Camera-type eye (tissue), 1 donor: ENCODE measurements around the gene USF2. TPM values are rescaled to one million over a fixed set of nuclear protein-coding genes. Genes with fewer than 3 reads are reported as not detected.

Experiments used
- total RNA-seq: library from RNA; depleted of rRNA; stranded (reverse); fragments of >200 nt; gene quantifications from one replicate; pipeline ENCODE4 v1.2.3, GENCODE V29; 2014

Gene USF2
- 82.7 TPM for total RNA-seq

GRCh38 chr19:35268536-35269437 is at the start of gene USF2:
Gene USF2 (plus strand): TSS chr19:35268962. CDS start chr19:35269102, 140 bp downstream.

GRCh38 chr19:35228177-35228930 is 40.4 kb upstream of the USF2 start, which contains the start of gene FAM187B:
Gene FAM187B (minus strand): TSS chr19:35228739. CDS start chr19:35228680, 59 bp downstream.

GRCh38 chr19:35248310-35249145 is 20.2 kb upstream of the USF2 start, which contains the start of gene LSR:
Gene LSR (plus strand): TSS chr19:35249002. CDS start chr19:35249023, 21 bp downstream.

GRCh38 chr19:35291916-35292315 is 23.2 kb downstream of the USF2 start, which contains the start of gene MAG:
Gene MAG (plus strand): TSS chr19:35292161. CDS start chr19:35295409, 3,248 bp downstream.

GRCh38 chr19:35328851-35329285 is 60.1 kb downstream of the USF2 start, which contains the start of gene CD22:
Gene CD22 (plus strand): TSS chr19:35329187. CDS start chr19:35332041, 2,854 bp downstream.

Other genes starting within 250 kb of the USF2 start
- gene SCN1B, start 238.5 kb upstream of the USF2 start, total RNA-seq = 14.0 TPM
- gene HPN, start 227.2 kb upstream of the USF2 start, total RNA-seq = 0.93 TPM
- gene FXYD3, start 153.1 kb upstream of the USF2 start, total RNA-seq = 20.7 TPM
- gene LGI4, start 133.9 kb upstream of the USF2 start, total RNA-seq = 50.3 TPM
- gene FXYD1, start 130.1 kb upstream of the USF2 start, total RNA-seq = 34.8 TPM
- gene FXYD7, start 125.7 kb upstream of the USF2 start, total RNA-seq = 8.3 TPM
- gene FXYD5, start 114.2 kb upstream of the USF2 start, total RNA-seq = 3.5 TPM
- gene FAM187B, start 40.2 kb upstream of the USF2 start, total RNA-seq = not detected
- gene LSR, start 20.0 kb upstream of the USF2 start, total RNA-seq = 12.9 TPM
- gene HAMP, start 13.6 kb downstream of the USF2 start, total RNA-seq = not detected
- gene MAG, start 23.2 kb downstream of the USF2 start, total RNA-seq = 1.2 TPM
- 0.66 TPM for gene CD22, start 60.2 kb downstream of the USF2 start, total RNA-seq
- gene FFAR1, start 78.9 kb downstream of the USF2 start, total RNA-seq = not detected
- 0.44 TPM for gene FFAR3, start 89.5 kb downstream of the USF2 start, total RNA-seq
- not detected for gene GPR42, start 102.1 kb downstream of the USF2 start, total RNA-seq
- gene FFAR2, start 179.3 kb downstream of the USF2 start, total RNA-seq = not detected
- not detected for gene KRTDAP, start 221.5 kb downstream of the USF2 start, total RNA-seq
- 31.8 TPM for gene DMKN, start 244.7 kb downstream of the USF2 start, total RNA-seq